Mucosa of descending colon (tissue), 3 donors: ENCODE data around the gene SWSAP1. TPM values are rescaled to one million over a fixed set of nuclear protein-coding genes. Genes with fewer than 3 reads are reported as not detected.
A peak's percentile ranks its signal among the peaks of the same experiment; 100 is the strongest.

Source experiments
- ATAC-seq: fragments of 200-7000 bp; cut with Tn5 transposase; one replicate; pipeline ENCODE4 v1.9.1; 2020; ENCODE audit warnings: mild to moderate bottlenecking, moderate library complexity
- DNase-seq, 3 donors: peaks; one replicate each; pipeline ENCODE4 v3.0.0-alpha.2; 2020
- H3K36me3 ChIP-seq: fragments of 200-600 bp; one replicate; pipeline ENCODE4 v1.8.0; 2021; ENCODE audit warnings: low read depth, mild to moderate bottlenecking
- H3K4me1 ChIP-seq: fragments of 200-600 bp; one replicate; pipeline ENCODE4 v1.8.0; 2021; ENCODE audit warnings: low read depth, mild to moderate bottlenecking
- H3K4me3 ChIP-seq: fragments of 200-600 bp; one replicate; pipeline ENCODE4 v1.8.0; 2021; ENCODE audit warnings: mild to moderate bottlenecking
- H3K9me3 ChIP-seq: fragments of 200-600 bp; one replicate; pipeline ENCODE4 v1.8.0; 2021; ENCODE audit warnings: mild to moderate bottlenecking
- CTCF ChIP-seq: fragments of 200-600 bp; IDR thresholded peaks from one replicate; pipeline ENCODE4 v1.8.0; 2022; ENCODE audit warnings: antibody characterized with exemption, mild to moderate bottlenecking
- intact Hi-C, 2 donors: fragments of 100-400 bp; cut with DNase I in 1 of 2; cut with micrococcal nuclease in 1 of 2; formaldehyde crosslinking; loops; one replicate each; pipeline versions ENCODE4 v1.11.0 to v1.11.1; 2022; cut with DNase I, micrococcal nuclease
- total RNA-seq, 3 donors: library from RNA; stranded (reverse); fragmentation: NEBNext Ultra II Directional in 2 of 3; extraction: Animal tissue kit (Norgen Biotek cat#: 25700) in 2 of 3; gene quantifications; one replicate each; pipeline versions ENCODE4 v1.2.1 to v1.2.4, GENCODE V29; 2021 to 2023
- donor health status: DM: no; HTN: no; CAD: no; lungs with moderate emphysema.
- donor health status: DM: no; HTN: no; CAD: no.
- donor health status: DM: no; HTN: yes; CAD: no.

SWSAP1 gene
- total RNA-seq, 3 donors from 2014 or later, result 2.5 to 3.4 (median 3.3) TPM

DNA sequence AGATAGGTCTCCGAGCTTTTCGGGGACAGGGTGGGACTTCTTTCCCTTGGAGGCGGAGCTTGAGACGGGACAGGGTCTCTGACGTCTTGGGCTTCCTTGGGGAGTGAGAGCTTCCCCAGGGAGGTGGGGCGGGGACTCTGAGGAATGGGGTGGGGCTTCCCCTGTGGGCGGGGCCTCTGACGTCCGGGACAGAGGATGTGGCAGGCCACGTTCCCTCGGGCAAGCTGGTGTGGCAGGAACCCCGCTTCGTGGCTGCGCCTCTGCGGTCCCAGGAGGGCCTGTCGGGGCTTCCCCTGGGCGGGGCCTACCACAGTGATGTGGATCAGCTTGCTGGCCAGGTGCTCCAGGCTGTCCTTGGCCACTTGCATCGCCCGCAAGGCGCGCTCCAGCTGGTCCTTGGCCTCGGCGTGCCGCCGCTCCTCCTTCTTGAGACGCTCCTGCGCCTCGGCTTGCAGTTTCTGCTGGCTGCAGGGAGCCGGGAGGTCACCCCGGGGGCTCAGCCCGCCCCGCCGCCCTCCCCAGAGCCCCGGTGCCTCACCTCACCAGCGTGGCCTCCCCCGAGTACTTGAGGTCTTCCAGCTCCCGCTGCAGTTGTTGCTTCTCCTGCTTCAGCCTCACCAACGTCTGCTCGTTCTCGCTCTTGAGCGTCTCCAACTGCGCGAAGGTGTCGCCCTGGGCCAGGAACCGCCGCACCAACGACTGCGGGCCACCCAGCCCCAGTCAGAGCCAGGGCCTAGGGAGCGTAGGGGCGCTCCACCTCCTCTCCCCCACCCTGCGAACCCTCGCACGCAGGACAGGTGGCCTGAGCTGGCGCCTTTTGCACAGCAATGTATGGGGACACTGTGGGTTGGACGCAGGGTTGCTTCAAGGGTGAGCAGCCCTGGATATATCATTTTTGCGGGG is 47.9 kb downstream of the SWSAP1 start:
- intact Hi-C loops, result no loop called here
- ATAC-seq (peak; percentile 80), DNase-seq (peak; percentile 80 to 92 (median 87))
- no peaks in the 10 kb centered on the region for H3K36me3 ChIP-seq
- no peaks in the 10 kb centered on the region for H3K9me3 ChIP-seq
- no peak overlapping the region for H3K4me3 ChIP-seq
- peaks cover 39% of the 10 kb centered on the region for H3K4me1 ChIP-seq
- TF ChIP-seq CTCF, result no peak

- intact Hi-C loops, result no loop called here
- no peak for TF ChIP-seq CTCF
- ATAC-seq (no peak), DNase-seq (no peak)
- Histone ChIP-seq H3K9me3 (no peaks in the 10 kb centered on the region), H3K36me3 (no peaks in the 10 kb centered on the region), H3K4me3 (no peak overlapping the region), H3K4me1 (peaks cover 39% of the 10 kb centered on the region)
Measured at GRCh38 chr19:11423164-11423790, 48.8 kb downstream of the SWSAP1 start.

- peaks cover 35% of the 10 kb centered on the region for H3K4me1 ChIP-seq
- ATAC-seq (no peak), DNase-seq (no peak)
- H3K9me3 ChIP-seq, result no peaks in the 10 kb centered on the region
- no peak overlapping the region for H3K4me3 ChIP-seq
- intact Hi-C loops, result no loop called here
- TF ChIP-seq CTCF, result no peak
- no peaks in the 10 kb centered on the region for H3K36me3 ChIP-seq
Measured at GRCh38 chr19:11423791-11424181, 49.3 kb downstream of the SWSAP1 start.

Other genes starting within 250 kb of the SWSAP1 start
- 10 to 100 TPM in 1 of 3 donors, 1 to 10 TPM in 2; 2.8 to 15.8 (median 3.8) TPM for gene SPC24, start 218.9 kb upstream of the SWSAP1 start, total RNA-seq
- gene KANK2, start 177.1 kb upstream of the SWSAP1 start, total RNA-seq, result 100 to 1,000 TPM in 1 of 3 donors, 10 to 100 TPM in 2; 28.0 to 562 (median 77.5) TPM
- not detected for gene ANGPTL8, start 135.0 kb upstream of the SWSAP1 start, total RNA-seq
- gene DOCK6, start 112.1 kb upstream of the SWSAP1 start, total RNA-seq, result 10 to 100 TPM; 62.4 to 94.7 (median 62.8) TPM
- not detected for gene TSPAN16, start 78.5 kb upstream of the SWSAP1 start, total RNA-seq
- 10 to 100 TPM; 21.0 to 34.9 (median 33.9) TPM for gene RAB3D, start 35.0 kb upstream of the SWSAP1 start, total RNA-seq
- gene TMEM205, start 28.4 kb upstream of the SWSAP1 start, total RNA-seq, result 10 to 100 TPM; 37.3 to 61.8 (median 55.7) TPM
- gene CCDC159, start 28.1 kb upstream of the SWSAP1 start, total RNA-seq, result 10 to 100 TPM; 27.4 to 40.5 (median 38.8) TPM
- 10 to 100 TPM in 1 of 3 donors, 1 to 10 TPM in 2; 5.1 to 32.8 (median 7.4) TPM for gene PLPPR2, start 19.2 kb upstream of the SWSAP1 start, total RNA-seq
- 1 to 10 TPM; 2.8 to 4.7 (median 3.6) TPM for gene EPOR, start 9.6 kb downstream of the SWSAP1 start, total RNA-seq
- 10 to 100 TPM; 10.7 to 15.1 (median 11.0) TPM for gene RGL3, start 44.6 kb downstream of the SWSAP1 start, total RNA-seq
- gene ODAD3, start 60.5 kb downstream of the SWSAP1 start, total RNA-seq, result under 1 TPM in 2 of 3 donors, not detected in 1; 0.14 to 0.28 TPM
- 100 to 1,000 TPM; 249 to 337 (median 302) TPM for gene PRKCSH, start 61.0 kb downstream of the SWSAP1 start, total RNA-seq
- 1 to 10 TPM in 1 of 3 donors, under 1 TPM in 1, not detected in 1; 0.51 to 2.5 TPM for gene ELAVL3, start 106.4 kb downstream of the SWSAP1 start, total RNA-seq
- gene ZNF653, start 131.2 kb downstream of the SWSAP1 start, total RNA-seq, result 10 to 100 TPM; 10.4 to 13.5 (median 10.9) TPM
- 10 to 100 TPM; 57.9 to 69.6 (median 59.1) TPM for gene ECSIT, start 154.5 kb downstream of the SWSAP1 start, total RNA-seq
- 1,000 to 10,000 TPM in 1 of 3 donors, 10 to 100 TPM in 2; 19.3 to 1,130 (median 71.6) TPM for gene CNN1, start 164.2 kb downstream of the SWSAP1 start, total RNA-seq
- 10 to 100 TPM; 33.7 to 47.4 (median 42.6) TPM for gene ELOF1, start 184.6 kb downstream of the SWSAP1 start, total RNA-seq
- 10 to 100 TPM; 24.3 to 35.1 (median 24.9) TPM for gene ACP5, start 203.0 kb downstream of the SWSAP1 start, total RNA-seq
- 10 to 100 TPM in 2 of 3 donors, 1 to 10 TPM in 1; 8.7 to 10.9 (median 10.5) TPM for gene ZNF627, start 222.8 kb downstream of the SWSAP1 start, total RNA-seq